Uterus (tissue), 2 donors: ENCODE results near the gene ZDHHC8.

Experiments
- CTCF ChIP-seq, 4 experiments: fragments of 200-600 bp in 2 of 4; fragments of 450-650 bp in 2 of 4; sonication (generic) in 2 of 4; IDR thresholded peaks; one replicate each; pipeline ENCODE4 v1.5.1; 2016 to 2019; ENCODE audit warnings: antibody characterized with exemption in 4 of 4, mild to moderate bottlenecking in 2 of 4, moderate library complexity in 1 of 4
- POLR2A ChIP-seq, 2 donors: fragments of 450-650 bp; IDR thresholded peaks; one replicate each; pipeline ENCODE4 v1.6.1; 2016; ENCODE audit warnings: antibody characterized with exemption in 2 of 2, mild to moderate bottlenecking in 1 of 2, moderate library complexity in 1 of 2

- no peak for TF ChIP-seq CTCF (IDR thresholded peaks at IDR 0.05)
- TF ChIP-seq POLR2A (IDR thresholded peaks at IDR 0.05), result no peak
These were observed 43.3 kb upstream of the ZDHHC8 start for GRCh38 chr22:20088263-20088648.
